ENCODE data around the gene CCDC188.

CCDC188 gene

GRCh38 chr22:20150381-20151275 is at the start of gene CCDC188:
Gene CCDC188, minus strand, starts transcription at chr22:20151055. Its CDS starts 69 bp downstream, at chr22:20150986.
- no peak for DNase-seq (ENCODE audit: low read depth)

- no peak for DNase-seq (ENCODE audit: low read depth)
These were observed 49.1 kb upstream of the CCDC188 start for GRCh38 chr22:20199906-20200305.

- DNase-seq (ENCODE audit: low read depth) = no peak
These were observed 48.6 kb upstream of the CCDC188 start for GRCh38 chr22:20199413-20199842.

GRCh38 chr22:20198557-20199319 is 47.9 kb upstream of the CCDC188 start:
- DNase-seq (ENCODE audit: low read depth) = no peak

GRCh38 chr22:20197407-20198030 is 46.7 kb upstream of the CCDC188 start:
- DNase-seq (ENCODE audit: low read depth) = no peak

- DNase-seq (ENCODE audit: low read depth) = no peak
These were observed 45.4 kb upstream of the CCDC188 start for GRCh38 chr22:20196094-20196842.

- DNase-seq (ENCODE audit: low read depth) = no peak
These were observed 44.1 kb upstream of the CCDC188 start for GRCh38 chr22:20194681-20195593.

- no peak for DNase-seq (ENCODE audit: low read depth)
These were observed 43.1 kb upstream of the CCDC188 start for GRCh38 chr22:20193761-20194494.

- no peak for DNase-seq (ENCODE audit: low read depth)
These were observed 42.3 kb upstream of the CCDC188 start for GRCh38 chr22:20192972-20193760.

GRCh38 chr22:20192293-20192971 is 41.6 kb upstream of the CCDC188 start:
- DNase-seq (ENCODE audit: low read depth) = no peak

GRCh38 chr22:20191803-20192202 is 40.9 kb upstream of the CCDC188 start:
- no peak for DNase-seq (ENCODE audit: low read depth)

GRCh38 chr22:20191000-20191515 is 40.2 kb upstream of the CCDC188 start:
- DNase-seq (ENCODE audit: low read depth) = no peak

- no peak for DNase-seq (ENCODE audit: low read depth)
These were observed 37.7 kb upstream of the CCDC188 start for GRCh38 chr22:20188567-20188877.

- DNase-seq (ENCODE audit: low read depth) = no peak
These were observed 37.1 kb upstream of the CCDC188 start for GRCh38 chr22:20187777-20188566.

- DNase-seq (ENCODE audit: low read depth) = no peak
These were observed 36.2 kb upstream of the CCDC188 start for GRCh38 chr22:20186871-20187546.

GRCh38 chr22:20186183-20186870 is 35.5 kb upstream of the CCDC188 start:
- DNase-seq (ENCODE audit: low read depth) = no peak

- no peak for DNase-seq (ENCODE audit: low read depth)
These were observed 34.9 kb upstream of the CCDC188 start for GRCh38 chr22:20185750-20186149.

Data from stimulated activated CD8-positive, alpha-beta memory T cell treated with anti-CD3 and anti-CD28 coated beads, Interleukin-4, amount 100 ng/mL, for 24 hours (primary cell).